AG04450 (cell line): ENCODE measurements around the gene RAMACL. TPM values are rescaled to one million over a fixed set of nuclear protein-coding genes. Genes with fewer than 3 reads are reported as not detected.
"Not testable (repeated sequence)": the region's sequence is repeated elsewhere in the genome, so short reads cannot be mapped to it uniquely, and the experiment has no call there.

Source experiments
- CTCF ChIA-PET: fragments of 300-600, 350-600 bp; formaldehyde crosslinking; extraction: SDS; loops from one replicate; lab custom pipeline; 2022; ENCODE audit warnings: antibody characterized with exemption, inconsistent platforms; lab: Charles Lee
- POLR2A ChIA-PET: fragments of 350-600 bp; formaldehyde crosslinking; extraction: SDS; loops from one replicate; lab custom pipeline; 2021; ENCODE audit warnings: antibody characterized with exemption, inconsistent platforms; lab: Yijun Ruan, JAX
- DNase-seq: peaks from one replicate; pipeline ENCODE4 v3.0.0-alpha.2; 2011; ENCODE audit warnings: low read depth, low spot score
- H3K27ac ChIP-seq: one replicate; pipeline ENCODE4 v1.5.1; 2012; ENCODE audit warnings: low read depth, low read length, control low read depth
- H3K27me3 ChIP-seq: one replicate; pipeline ENCODE4 v1.6.0; 2012; ENCODE audit warnings: low read length; ENCODE audit not compliant: control insufficient read depth, insufficient read depth
- H3K4me3 ChIP-seq: 2 replicates; pipeline ENCODE4 v1.5.1; 2011; ENCODE audit warnings: mild to moderate bottlenecking, low read depth, low read length, control low read depth
- H3K9me3 ChIP-seq: 2 replicates; pipeline ENCODE4 v1.5.1; 2012; ENCODE audit warnings: low read length; ENCODE audit not compliant: control insufficient read depth, insufficient read depth
- polyA plus RNA-seq: library from polyadenylated mRNA; depleted of rRNA; stranded (reverse); fragments of >200 nt; gene quantifications from 2 replicates; pipeline ENCODE4 v1.2.3, GENCODE V29; 2011
- TF ChIP-seq, protein P1 (sequence below): IDR thresholded peaks from 2 replicates; pipeline ENCODE4 v1.5.1; 2011; ENCODE audit warnings: low read depth, low read length, control low read depth, inconsistent platforms

Gene RAMACL
- polyA plus RNA-seq, 1 experiment = 0.77 TPM

DNA sequence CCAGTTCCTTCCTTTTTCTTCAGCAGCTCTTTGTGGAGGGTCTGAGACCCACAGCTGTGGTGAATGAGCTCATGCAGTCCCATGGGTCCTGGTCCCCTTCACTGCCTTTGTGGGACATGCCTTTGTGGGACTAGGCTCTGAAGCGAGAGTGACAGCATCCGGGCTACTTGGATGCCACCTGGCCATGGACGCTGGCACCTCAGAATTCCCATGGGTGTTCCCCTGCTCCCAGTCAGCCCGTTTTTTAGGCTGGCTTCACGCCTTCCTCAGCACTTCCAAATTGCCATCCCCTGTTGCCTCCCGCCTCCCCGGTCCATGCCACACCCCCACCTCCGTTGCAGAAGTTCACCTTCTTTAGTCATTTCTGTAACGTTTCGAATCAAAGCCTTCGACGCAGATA lies 45.1 kb downstream of the RAMACL start:
- H3K27me3 ChIP-seq = no peaks in the 10 kb centered on the region
- CTCF ChIA-PET = no interaction called here
- POLR2A ChIA-PET = no interaction called here
- H3K4me3 ChIP-seq = no peak overlapping the region
- TF ChIP-seq, protein P1, sequence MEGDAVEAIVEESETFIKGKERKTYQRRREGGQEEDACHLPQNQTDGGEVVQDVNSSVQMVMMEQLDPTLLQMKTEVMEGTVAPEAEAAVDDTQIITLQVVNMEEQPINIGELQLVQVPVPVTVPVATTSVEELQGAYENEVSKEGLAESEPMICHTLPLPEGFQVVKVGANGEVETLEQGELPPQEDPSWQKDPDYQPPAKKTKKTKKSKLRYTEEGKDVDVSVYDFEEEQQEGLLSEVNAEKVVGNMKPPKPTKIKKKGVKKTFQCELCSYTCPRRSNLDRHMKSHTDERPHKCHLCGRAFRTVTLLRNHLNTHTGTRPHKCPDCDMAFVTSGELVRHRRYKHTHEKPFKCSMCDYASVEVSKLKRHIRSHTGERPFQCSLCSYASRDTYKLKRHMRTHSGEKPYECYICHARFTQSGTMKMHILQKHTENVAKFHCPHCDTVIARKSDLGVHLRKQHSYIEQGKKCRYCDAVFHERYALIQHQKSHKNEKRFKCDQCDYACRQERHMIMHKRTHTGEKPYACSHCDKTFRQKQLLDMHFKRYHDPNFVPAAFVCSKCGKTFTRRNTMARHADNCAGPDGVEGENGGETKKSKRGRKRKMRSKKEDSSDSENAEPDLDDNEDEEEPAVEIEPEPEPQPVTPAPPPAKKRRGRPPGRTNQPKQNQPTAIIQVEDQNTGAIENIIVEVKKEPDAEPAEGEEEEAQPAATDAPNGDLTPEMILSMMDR = no peak
- no peak for DNase-seq
- no peak overlapping the region for H3K27ac ChIP-seq
- no peaks in the 10 kb centered on the region; the same call in 1 of the 2 replicates for H3K9me3 ChIP-seq

- POLR2A ChIA-PET = no interaction called here
- Histone ChIP-seq H3K27ac (no peak overlapping the region), H3K27me3 (no peaks in the 10 kb centered on the region), H3K9me3 (no peaks in the 10 kb centered on the region; the same call in 1 of the 2 replicates), H3K4me3 (no peak overlapping the region)
- no peak for DNase-seq
- CTCF ChIA-PET = no interaction called here
- TF ChIP-seq, protein P1 = no peak
Measured at GRCh38 chr6:166540631-166541331, 45.7 kb downstream of the RAMACL start.

DNA sequence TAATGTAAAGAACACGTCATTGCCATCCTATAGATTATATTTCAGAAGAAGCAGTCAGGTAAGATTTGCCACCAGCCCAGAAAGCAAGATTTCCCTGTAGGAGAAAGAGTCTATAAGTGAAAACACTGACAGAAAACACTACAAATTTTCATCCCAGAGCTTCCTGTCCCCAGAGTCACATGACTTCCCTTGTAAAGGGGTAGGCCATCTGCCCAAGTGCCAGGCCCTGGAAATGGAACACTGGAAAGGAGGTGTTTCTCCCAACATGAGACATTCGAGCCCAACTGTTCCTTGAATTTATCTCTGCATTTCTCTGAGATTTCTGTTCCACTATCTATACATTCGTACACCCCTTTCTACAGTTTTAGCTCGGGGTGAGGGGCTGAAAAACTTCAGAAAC lies 46.9 kb downstream of the RAMACL start:
- ChIA-PET POLR2A (no interaction called here), CTCF (no interaction called here)
- H3K4me3 ChIP-seq = no peak overlapping the region
- H3K9me3 ChIP-seq = no peaks in the 10 kb centered on the region; the same call in 1 of the 2 replicates
- H3K27ac ChIP-seq = no peak overlapping the region
- H3K27me3 ChIP-seq = no peaks in the 10 kb centered on the region
- no peak for DNase-seq
- TF ChIP-seq, protein P1 = no peak

DNA sequence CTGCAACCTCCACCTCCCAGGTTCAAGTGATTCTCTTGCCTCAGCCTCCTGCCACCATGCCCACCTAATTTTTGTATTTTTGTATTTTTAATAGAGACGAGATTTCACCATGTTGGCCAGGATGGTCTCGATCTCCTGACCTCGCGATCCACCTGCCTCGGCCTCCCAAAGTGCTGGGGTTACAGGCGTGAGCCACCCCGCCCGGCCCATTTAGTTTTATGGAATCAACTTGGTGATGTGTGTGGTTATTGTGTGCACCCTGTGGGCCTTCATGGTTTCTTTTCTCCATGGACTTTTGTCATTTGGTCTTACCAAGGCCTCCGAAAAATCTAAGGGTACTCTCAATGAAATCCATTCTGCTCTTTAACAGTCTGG lies 47.5 kb downstream of the RAMACL start:
- H3K4me3 ChIP-seq, H3K27ac ChIP-seq, POLR2A ChIA-PET, H3K27me3 ChIP-seq, DNase-seq, CTCF ChIA-PET, H3K9me3 ChIP-seq: not testable (repeated sequence)

DNA sequence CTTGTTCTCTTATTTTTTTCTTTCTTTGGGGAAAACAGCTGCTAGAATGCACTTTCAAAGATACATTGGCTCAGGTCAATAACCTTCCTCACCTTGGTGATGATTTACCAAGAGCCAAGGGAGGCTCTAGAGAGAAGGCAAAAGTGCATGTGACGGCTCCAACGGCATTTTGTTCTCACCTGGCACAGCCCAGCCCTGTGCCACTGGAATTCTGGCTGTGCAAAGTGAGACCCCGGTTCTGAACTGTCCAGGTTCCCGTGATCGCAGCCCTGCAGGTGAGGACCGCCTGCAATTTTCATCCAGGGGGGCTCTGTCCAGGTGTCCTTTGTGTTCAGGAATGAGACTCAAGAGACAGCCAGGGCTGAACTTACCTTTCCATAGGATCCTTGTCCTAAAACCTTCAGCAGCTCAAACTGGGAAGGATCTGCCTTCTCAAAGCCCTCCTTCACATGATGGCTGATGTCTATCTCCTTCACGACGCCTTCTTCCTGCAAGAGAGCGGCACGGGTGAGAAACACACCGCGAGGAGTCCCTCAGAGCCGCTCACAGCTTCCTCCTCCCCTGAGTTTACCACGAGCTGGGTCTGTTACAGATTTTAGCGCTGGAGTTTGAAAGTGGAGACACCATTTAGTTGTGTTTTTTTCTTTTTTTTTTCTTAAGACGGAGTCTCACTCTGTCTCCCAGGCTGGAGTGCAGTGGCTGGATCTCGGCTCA lies 48.0 kb downstream of the RAMACL start:
- H3K27me3 ChIP-seq = no peaks in the 10 kb centered on the region
- TF ChIP-seq, protein P1 = no peak
- no peak overlapping the region for H3K4me3 ChIP-seq
- no peak overlapping the region for H3K27ac ChIP-seq
- ChIA-PET CTCF (no interaction called here), POLR2A (no interaction called here)
- DNase-seq = no peak
- H3K9me3 ChIP-seq = no peaks in the 10 kb centered on the region; the same call in 1 of the 2 replicates
